Sciatic nerve (tissue), 2 donors: ENCODE measurements around the gene C4orf36. TPM values are rescaled to one million over a fixed set of nuclear protein-coding genes. Genes with fewer than 3 reads are reported as not detected.

Experiments used
- ATAC-seq: fragments of 200-7000 bp; cut with Tn5 transposase; one replicate; pipeline ENCODE4 v1.9.1; 2020; ENCODE audit warnings: mild to moderate bottlenecking, moderate library complexity
- DNase-seq: peaks from one replicate; pipeline ENCODE4 v3.0.0-alpha.2; 2020; ENCODE audit warnings: low spot score
- intact Hi-C: fragments of 100-400 bp; cut with DNase I; formaldehyde crosslinking; loops from one replicate; pipeline ENCODE4 v1.14.2; 2022
- total RNA-seq: library from RNA; stranded (reverse); fragmentation: NEBNext Ultra II Directional; extraction: Animal tissue kit (Norgen Biotek cat#: 25700); gene quantifications from one replicate; pipeline ENCODE4 v1.2.1, GENCODE V29; 2021
- donor health status: DM: no; HTN: no; CAD: no.
- donor health status: DM: no; HTN: no; CAD: no.

The C4orf36 gene, protein sequence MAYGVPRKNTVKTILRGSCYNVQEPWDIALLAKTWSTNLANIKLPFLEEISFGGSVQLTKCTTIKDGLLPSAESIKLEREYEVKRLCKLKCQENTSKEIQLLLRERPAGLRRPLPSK
- total RNA-seq: 0.49 TPM

DNA sequence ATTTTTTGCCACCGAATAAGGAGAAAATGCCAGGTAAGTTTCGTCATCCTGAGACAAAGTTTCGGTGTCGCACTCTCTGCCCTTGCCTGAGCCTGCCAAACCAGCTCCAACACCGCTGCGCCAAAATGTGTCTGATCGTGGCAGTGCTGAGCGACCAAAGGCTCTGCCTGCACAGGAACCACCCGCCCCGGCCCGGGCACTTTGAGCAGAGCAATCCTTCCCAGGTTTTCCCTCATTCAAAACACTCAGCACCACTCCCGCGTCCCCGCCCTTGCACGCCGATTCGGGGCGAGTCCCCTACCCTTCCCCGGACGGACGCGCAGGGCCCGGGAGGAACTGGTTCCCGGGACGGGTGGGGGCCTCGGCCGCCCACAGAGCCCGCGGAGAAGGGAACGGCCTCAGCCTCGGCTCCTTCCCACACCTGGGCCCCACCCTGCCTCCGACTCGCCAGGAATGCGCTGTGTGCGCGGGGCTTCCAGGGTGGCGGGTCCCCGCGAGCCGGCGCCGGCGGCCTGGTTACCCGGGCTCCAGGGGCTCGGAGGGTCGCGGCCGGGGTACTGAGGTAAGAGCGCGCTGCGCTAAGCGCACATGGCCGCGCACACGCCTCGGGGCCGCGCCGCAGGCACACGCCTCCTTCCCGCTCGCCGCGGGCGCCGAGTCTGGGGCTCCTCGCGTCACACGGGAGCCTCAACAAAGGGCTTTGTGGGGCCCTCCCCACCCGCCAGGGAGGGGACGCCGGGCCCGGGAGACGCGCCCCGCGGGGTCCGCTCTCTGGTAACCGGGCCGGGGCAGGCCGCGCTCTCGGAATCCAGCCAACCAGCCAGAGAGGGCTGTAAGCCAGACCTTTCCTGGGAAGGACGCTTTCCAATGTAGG lies at the start of gene C4orf36:
TSS of gene C4orf36 (minus strand) at position 661 of the 874 bp plus-strand sequence. CDS start 902 bp downstream, outside the sequence.
- ATAC-seq (peak; percentile 80), DNase-seq (peak; percentile 81)

DNA sequence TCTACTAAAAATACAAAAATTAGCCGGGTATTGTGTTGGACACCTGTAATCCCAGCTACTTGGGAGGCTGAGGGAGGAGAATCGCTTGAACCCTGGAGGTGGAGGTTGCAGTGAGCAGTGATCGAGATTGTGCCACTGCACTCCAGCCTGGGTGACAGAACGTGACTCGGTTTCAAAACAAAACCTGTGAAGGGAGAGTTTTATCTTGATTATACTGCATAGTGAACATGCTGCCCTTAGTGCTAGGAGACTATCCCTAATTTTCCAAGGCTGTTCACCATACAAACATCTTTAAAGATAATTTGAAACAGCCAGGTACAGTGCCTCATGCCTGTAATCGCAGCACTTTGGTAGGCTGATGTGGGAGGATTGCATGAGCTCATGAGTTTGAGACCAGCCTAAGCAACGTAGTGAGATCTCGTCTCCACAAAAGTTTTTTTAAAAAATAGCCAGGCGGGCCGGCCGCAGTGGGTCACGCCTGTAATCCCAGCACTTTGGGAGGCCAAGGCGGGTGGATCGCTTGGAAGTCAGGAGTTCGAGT lies 48.8 kb upstream of the C4orf36 start:
- intact Hi-C loops: no loop called here
- no peak for ATAC-seq
- no peak for DNase-seq

More for the DNA sequence above, at the start of gene C4orf36:
- intact Hi-C loops: no loop called here

DNA sequence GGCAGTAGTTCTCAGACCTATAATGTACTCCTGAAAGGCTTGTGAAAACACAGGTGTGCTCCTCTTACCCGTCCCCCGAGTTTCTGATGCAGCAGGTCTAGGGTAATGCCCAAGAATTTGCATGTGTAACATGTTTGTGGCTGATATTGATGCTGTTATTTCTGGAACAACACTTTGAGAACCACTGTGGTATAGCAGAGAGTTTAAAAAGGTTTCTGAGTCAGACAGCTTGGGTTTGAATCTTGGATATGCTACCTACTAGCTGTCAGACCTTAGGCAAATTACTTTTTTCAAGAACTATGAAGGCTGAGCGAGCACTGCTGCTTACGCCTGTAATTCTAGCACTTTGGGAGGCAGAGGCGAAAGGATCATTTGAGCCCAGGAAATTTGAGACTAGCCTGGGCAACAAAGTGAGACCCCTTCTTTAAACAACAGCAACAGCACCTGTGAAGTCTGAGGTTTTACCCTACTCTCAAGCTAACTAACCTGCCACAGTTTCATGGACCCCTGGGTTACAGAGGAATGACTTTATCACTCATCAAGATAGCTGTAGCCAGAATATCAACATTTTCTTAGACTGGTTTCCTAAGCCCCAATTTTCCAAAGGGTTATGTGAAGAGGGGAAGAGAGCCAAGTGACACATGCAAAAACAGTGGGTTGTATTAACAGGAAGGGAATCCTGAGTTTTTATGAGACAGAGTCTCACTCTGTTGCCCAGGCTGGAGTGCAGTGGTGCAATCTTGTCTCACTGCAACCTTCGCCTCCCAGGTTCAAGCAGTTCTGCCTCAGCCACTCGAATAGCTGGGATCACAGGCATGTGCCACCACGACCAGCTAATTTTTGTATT lies 47.7 kb upstream of the C4orf36 start:
- intact Hi-C loops: loop anchor here (10.0 kb wide), 1 partner anchor 65 kb away; no protein-coding TSS in a partner anchor
- ATAC-seq (no peak), DNase-seq (no peak)

DNA sequence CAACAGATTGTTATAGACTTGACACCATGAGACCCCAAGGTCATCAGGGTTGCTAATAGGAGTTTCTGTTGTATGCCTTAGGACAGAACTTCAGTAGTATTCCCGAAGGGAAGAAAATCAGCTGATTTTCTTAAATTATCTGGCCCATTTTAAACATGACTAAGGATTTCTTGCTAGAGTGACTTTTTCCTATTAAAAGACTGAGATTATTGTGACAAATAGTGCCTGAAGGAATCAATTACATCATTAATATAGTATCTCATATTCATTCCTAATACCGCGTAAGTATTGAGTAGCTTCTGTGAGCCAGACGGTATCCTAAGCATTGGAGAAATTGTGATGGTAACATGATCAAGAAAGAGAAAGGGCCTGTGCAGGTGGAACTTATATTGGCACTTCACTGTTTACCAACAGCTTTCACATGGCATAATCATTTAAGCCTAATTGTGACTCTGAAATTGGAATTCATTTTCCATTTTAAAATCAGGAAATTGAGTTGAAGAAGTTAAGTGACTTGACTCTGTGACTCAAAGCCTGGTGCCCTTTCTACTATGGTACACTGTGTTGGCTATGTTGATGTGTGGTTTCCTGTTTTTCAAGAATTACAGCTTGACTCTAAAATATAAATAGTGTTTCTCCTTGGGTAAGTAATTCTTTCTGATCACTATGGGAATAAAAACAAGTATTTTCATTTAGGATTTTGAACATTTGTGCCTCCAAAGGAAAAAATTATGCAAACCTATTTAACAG lies 46.7 kb upstream of the C4orf36 start:
- ATAC-seq: no peak
- intact Hi-C loops: loop anchor here (10.0 kb wide), 1 partner anchor 66 kb away; no protein-coding TSS in a partner anchor

DNA sequence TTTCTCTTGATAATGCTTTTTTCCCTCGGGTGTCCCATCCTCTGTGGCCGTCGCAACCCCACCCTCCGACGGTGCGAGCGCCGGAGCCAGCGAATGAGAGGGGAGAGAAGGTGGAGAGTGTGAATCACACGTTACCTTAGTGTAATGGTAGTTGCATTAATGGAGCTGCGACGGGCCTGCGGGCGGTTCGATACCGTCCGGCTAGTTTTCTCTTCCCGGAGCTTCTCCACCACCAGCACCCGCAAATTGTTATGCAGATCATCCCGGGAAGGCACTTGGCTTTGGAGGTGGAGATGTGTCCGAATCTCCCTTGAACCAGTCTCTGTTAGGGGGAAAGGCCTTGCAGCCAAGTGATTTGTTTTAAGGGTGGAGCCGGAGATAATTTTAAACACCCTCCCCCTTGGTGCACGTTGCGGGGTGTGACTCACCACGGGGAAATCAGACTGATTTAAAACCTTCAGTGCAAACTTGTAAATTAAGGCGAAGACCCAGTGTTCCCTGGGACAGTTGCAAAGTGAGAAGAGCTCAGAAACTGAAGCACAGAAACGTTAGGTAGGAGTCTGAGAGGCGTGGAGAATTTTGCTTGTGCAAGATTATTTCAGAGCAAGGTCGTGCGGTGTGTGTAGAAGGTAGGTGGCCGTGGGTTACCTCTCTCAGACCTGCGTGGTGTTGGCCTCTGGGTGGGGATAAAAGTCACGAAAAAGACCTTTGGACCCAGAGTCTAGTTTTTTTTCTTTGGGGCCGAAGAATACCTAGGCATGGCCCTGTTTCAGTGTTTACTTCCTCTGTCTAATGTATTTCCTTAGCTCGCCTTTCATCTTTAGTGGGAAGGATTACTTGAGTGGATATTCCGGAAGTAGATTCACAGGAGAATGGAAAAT lies 43.9 kb upstream of the C4orf36 start:
- intact Hi-C loops: loop anchor here (10.0 kb wide), 1 partner anchor 69 kb away; no protein-coding TSS in a partner anchor
- ATAC-seq (peak; percentile 59), DNase-seq (peak; percentile 67)

More for the DNA sequence above, 46.7 kb upstream of the C4orf36 start:
- no peak for DNase-seq

DNA sequence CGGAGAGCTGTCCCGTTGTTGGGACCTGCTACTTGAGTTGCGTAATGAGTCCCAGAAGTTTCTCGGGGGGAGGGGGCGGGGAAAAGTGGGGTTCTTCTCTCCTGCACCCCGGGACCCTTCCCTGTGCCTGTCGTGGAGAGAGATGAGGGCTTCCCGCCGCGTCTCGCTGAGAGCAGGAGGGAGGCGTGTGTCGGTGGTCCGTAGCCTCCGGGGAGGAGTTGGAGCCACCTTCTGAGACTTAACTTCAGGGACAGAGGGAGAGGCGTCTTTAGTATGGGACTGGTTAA lies 43.3 kb upstream of the C4orf36 start:
- peak; percentile 21 for ATAC-seq
- no peak for DNase-seq
- intact Hi-C loops: loop anchor here (10.0 kb wide), 1 partner anchor 69 kb away; no protein-coding TSS in a partner anchor

DNA sequence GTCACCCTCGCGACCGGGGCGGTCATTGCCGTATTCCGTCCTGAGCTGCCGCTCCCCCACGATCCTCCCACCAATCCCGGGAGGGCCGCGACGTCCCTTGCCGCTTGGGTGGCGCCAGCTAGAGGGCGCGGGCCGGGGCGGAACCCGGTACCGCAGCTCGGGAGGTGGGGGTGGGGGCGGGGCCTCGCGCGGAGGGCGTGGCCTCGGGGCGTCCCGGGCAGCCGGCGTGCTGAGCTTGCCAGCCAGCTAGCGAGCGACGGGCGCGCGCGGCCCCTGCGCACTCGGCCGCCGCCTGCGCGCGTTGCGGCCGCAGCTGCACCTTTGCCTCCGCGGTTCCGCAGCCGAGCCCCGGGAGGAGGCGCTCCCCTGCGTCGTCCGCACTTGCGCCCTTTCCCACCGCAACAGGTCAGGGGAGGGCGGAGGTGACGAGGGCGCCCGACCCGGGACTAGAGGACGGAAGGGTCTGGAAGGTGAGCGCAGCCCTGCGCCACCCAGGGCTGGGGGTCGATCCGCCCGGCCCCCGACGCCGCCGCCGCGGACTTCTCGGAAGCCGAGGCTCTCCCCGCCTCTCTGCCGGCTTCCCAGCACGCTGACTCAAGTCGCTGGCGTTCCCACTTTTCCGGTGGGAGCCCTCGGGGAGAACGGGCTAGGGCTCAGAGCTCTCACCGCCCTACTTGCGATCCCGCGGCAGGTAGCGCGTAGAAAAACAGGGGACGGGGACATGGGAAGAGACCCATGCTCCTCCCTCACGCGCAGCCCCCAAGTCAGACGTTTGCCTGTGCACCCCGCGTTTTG lies 42.7 kb upstream of the C4orf36 start, which contains the start of gene AFF1:
TSS of gene AFF1 (plus strand) at position 241 of the 795 bp plus-strand sequence. CDS start 13,523 bp downstream, outside the sequence.
- peak; percentile 93 for ATAC-seq
- intact Hi-C loops: loop anchor here (10.0 kb wide), 1 partner anchor 70 kb away; no protein-coding TSS in a partner anchor
- DNase-seq: peak; percentile 91

DNA sequence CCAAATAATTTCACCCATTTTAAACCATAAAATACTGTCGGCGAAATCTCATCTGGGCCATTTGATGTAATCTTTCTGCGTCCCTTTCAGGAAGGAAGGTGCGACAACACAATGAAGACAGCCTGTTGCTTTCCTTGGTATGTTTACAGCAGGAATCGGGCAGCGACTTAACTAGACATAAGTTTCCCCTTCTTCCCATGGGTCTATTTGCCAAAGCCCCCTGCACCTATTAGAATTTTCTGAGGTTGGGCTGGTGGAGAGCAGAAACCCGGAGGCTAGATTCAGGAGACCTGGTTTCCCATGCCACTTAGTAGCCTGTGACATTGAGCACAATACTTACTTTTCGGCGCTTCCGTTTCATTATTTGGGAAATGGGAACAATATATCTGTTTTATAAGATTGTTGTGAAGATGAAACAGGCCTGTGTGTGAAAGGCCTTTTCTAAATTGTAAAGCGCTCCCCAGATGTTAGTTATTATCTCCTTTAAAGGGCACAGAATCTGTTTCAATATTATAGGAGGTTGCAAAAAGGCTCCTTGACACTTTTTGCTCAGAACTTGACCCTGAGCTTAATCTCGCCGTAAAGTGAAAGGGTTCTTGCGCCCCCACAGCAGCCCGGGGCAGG lies 42.0 kb upstream of the C4orf36 start:
- no peak for DNase-seq
- intact Hi-C loops: loop anchor here (10.0 kb wide), 1 partner anchor 71 kb away; no protein-coding TSS in a partner anchor
- peak; percentile 5 for ATAC-seq

DNA sequence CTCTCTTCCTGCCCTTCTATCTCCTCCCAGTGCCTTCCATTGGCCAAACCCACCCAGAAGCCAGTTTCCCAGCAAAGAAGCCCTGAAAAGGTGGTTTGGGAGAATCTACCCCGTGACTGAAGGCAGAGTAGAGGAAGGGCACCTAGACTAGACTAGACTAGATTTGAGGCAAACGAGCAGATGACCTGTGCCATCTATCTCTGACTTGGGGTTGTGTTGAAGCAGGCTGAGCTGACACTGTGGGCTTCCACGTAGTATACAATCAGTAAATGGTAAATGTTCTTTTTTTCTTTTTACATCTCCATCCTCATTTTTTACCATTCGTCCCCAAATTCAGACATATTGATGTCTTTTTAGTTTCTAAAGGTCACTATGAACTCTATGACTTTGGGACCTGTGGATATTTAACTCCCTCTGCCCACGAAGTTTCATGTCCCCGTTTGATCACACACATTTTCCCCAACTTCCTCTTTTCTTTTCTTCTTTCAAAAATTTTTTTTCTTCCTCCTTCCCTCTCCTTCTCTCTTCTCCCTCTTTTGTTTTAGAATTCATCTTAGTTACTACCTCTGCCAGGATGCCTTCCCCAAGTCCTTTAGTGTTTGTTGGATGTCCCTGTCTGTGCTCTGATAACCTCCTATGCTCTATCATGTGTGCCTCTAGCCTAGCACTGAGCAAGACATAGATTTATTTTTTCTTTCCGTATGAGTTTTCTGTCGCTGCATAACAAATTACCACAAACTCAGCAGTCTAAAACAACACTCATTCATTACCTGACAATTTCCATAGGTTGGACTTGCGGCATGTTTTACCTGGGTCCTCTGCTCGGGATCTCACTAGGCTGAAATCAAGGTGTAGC lies 36.4 kb upstream of the C4orf36 start:
- DNase-seq (no peak), ATAC-seq (no peak)
- intact Hi-C loops: no loop called here

DNA sequence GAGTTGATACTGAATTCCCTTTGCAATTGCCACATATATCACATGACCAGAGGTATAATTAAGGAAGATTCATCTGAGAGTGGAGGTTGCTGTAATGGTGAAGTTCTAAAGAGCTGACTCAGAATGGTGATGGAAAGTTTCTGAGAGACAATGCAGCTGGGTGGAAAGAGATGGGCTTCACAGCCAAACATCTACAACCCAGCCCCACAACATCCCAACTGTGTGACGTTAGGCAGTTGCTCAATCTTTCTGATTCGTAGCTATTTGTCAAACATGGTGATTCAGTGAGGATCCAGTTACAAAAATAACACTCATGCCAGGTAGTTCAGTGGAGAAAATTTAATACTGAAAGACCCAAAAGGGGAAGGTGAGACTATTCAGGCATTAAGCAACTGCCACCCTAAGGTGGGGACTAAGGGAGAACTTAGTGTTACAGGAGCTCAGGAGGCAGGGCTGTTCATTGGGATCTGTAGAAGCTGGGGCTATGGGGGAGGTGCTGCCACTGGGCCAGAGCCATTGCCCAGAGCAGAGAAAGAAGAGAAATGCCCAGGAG lies 35.7 kb upstream of the C4orf36 start:
- intact Hi-C loops: no loop called here
- ATAC-seq (peak; percentile 95), DNase-seq (no peak)

DNA sequence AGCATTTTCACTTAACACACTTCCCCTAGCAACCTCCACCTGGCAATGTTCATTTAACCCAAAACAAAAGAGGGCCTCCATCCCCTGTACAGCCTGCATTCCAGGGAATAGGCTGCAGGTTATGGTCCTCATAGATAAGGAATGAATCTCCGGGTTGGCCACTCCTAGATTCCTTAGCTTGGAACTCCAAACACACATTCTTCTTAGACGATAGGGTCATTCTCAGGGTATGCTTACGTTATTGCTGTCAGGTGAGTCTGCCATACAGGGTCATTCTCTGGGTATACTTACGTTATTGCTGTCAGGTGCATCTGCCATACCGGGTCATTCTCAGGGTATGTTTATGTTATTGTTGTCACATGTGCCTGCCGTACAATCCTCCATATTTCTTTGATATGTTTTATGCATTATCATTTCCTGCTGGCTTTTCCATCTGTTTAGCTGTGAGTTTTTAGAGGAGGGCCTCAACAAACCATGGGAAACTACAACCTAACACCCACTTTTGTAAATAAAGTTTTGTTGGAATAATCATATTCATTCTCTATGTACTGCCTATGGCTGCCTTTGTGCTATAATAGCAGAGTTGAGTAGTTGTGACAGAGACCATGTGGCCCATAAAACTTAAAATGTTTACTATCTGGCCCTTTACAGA lies 34.3 kb upstream of the C4orf36 start:
- DNase-seq (no peak), ATAC-seq (no peak)
- intact Hi-C loops: no loop called here

DNA sequence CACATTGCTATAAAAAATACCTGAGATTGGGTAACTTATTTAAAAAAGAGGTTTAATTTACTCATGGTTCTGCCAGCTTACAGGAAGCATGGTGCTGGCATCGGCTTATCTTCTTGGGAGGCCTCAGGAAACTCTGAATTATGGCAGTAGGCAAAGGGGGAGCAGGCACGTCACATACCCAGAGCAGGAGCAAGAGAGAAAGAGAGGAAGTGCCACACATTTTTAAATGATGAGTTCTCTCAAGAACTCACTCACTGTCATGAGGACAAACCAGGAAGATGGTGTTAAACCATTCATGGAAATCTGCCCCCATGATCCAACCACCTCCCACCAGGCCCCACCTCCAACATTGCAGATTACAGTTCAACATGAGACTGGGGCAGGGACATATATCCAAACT lies 32.6 kb upstream of the C4orf36 start:
- no peak for ATAC-seq
- intact Hi-C loops: loop anchor here (5.0 kb wide), 1 partner anchor 167 kb away; no protein-coding TSS in a partner anchor
- DNase-seq: no peak

DNA sequence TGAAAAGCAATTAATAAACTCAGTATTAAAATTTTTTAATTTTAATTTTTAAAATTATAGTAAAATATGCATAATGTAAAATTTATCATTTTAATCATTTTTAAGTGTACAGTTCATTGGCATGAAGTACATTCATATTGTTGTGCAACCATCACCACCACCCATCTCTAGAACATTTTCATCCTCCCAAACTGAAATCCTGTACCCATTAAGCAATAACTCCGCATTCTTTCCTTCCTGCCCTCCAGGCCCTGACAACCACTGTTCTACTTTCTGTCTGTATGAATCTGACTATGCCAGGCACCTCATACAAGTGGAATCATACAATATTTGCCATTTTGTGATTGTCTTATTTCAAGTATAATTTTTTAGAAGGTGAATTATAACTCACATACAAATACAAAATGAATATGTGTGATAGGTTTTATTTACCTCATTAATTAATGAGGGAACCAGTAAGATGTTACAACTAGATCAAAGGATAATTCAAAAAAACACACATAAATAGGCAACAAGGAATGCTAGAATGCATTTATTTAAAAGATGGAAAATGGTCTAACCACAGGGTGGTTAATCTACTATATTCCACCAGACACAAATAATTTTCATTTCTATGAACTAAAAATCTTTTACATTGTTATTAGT lies 29.5 kb upstream of the C4orf36 start:
- ATAC-seq (no peak), DNase-seq (no peak)
- intact Hi-C loops: loop anchor here (5.0 kb wide), 1 partner anchor 171 kb away; no protein-coding TSS in a partner anchor
